Anterior cingulate cortex (tissue), 58 donors: Measurements from ENCODE around the gene TP53TG3F.
"Not testable (repeated sequence)": the region's sequence is repeated elsewhere in the genome, so short reads cannot be mapped to it uniquely, and the experiment has no call there.

ENCODE experiments used
- DNase-seq, 58 donors: peaks; one replicate each; lab custom pipeline; 2025; lab: John Stamatoyannopoulos, UW

Gene TP53TG3F, protein sequence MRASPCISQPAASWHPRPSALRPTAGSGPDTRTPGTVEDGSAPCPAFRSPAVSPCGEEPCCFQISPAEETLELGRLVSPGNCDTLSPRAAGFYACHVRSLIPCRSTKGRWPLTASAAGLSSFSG

DNA sequence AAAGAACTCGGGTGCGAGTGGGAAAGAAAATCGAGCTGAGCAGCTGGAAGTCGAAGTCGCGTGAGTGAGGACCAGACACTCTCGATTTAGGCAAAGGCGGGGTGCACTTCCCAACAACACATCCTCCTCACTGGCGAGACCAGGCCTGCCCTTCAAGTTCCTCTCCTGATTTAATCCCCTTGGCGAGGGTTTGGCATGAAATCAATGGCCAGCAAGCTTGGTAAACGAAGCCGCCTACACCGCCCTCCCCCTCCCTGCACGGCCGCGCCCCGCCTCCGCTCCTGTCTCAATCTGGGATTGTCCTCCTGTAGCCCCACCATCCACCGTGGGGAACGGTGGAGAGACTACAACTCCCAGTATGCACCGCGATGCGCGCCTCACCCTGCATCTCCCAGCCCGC is at the start of gene TP53TG3F:
Gene TP53TG3F (plus strand): TSS at position 301 of the 400 bp plus-strand sequence. CDS start 68 bp downstream, at position 369.
- not testable (repeated sequence) for DNase-seq

DNA sequence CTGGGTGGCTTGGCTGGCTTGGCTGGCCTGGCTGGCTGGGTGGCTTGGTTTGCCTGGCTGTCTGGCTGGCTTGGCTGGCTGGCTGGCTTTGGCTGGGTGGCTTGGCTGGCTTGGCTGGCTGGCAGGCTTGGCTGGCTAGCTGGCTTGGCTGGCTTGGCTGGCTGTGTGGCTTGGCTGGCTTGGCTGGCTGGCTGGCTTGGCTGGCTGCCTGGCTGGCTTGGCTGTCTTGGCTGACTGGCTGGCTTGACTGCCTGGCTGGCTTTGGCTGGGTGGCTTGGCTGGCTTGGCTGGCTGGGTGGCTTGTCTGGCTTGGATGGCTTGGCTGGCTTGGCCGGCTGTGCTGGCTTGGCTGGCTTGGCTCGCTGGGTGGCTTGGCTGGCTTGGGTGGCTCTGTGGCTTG is 32.2 kb downstream of the TP53TG3F start:
- DNase-seq: not testable (repeated sequence)

DNA sequence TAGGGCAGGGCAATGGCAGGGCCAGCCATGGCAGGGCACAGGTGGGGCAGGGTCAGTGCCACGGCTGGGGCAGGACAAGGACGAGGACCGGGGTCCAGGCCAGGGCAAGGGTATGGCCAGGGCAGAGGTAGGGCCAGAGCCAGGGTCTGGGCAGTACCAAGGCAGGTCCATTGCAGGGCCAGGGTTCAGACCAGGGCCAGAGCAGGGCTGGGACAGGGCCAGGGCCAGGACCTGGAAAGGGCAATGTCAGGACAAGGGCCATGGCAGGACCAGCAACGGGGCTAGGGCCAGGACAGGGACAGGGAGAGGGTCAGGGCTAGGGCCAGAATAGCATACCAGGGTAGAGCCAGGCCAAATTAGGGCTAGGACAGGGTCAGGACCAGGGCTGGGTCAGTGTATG is 47.8 kb downstream of the TP53TG3F start:
- DNase-seq: not testable (repeated sequence)

DNA sequence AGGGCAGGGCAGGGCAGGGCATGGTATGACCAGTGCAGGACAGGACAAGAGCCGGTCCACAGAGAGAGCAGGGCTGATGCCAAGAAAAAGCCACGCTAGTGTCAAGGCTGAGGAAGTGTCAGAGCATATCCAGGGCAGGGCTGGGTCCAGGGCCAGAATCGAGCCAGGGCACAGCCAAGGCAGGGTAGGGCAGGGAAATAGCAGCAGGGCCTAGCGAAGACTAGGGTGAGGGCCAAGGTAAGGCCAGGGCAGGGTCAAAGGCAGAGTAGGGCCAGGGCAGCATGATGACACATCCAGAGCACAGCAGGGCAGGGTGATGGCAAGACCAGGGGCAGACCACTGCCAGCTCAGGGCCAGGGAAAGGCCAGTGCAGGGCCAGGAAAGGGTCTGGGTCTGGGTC is 49.7 kb downstream of the TP53TG3F start:
- DNase-seq: not testable (repeated sequence)

DNA sequence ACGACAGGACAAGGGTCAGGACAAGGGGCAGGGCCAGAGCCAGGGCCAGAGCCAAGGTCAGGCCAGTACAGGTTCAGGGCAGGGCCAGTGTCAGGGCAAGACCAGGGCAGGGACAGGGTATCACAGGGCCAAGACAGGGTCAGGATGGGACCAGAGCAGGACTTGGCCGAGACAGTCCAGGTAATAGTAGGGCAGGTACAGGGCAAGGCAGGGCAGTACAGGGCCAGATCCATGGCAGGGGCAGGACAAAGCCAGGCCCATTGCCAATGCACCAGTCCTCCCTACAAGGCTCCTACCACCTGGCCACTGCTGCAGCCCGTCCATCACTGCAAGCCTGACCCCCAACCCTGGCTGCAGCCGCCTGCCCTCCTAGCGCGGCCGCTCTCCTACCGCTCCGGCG is 50.5 kb downstream of the TP53TG3F start:
- DNase-seq: not testable (repeated sequence)
